Epithelial cell of esophagus (primary cell): ENCODE measurements around the gene TKT.
A peak's percentile ranks its signal among the peaks of the same experiment; 100 is the strongest.

Experiments
- DNase-seq: peaks from one replicate; pipeline ENCODE4 v3.0.0; 2010; ENCODE audit warnings: low read depth
- H3K4me3 ChIP-seq: 2 replicates; pipeline ENCODE4 v1.5.1; 2011; ENCODE audit warnings: mild to moderate bottlenecking, low read length, control low read depth
- TF ChIP-seq, protein P1 (sequence below): IDR thresholded peaks from 2 replicates; pipeline ENCODE4 v1.5.1; 2011; ENCODE audit warnings: low read depth, mild to moderate bottlenecking, low read length, control low read depth, inconsistent platforms; ENCODE audit not compliant: insufficient read depth; ENCODE audit errors: missing control alignments

The TKT gene

DNA sequence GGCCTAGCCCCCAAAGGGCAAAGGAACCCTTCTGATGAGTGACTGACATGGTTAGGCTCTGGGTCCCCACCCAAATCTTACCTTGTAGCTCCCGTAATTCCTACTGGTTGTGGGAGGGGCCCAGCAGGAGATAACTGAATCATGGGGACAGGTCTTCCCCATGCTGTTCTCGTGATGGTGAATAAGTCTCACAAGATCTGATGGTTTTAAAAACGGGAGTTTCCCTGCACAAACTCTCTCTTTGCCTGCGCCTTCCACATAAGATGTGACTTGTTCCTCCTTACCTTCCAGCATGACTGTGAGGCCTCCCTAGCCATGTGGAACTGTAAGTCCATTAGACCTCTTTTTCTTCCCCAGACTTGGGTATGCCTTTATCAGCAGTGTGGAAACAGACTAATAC, 16.9 kb downstream of the TKT start:
- H3K4me3 ChIP-seq, result no peak overlapping the region
- TF ChIP-seq, protein P1, sequence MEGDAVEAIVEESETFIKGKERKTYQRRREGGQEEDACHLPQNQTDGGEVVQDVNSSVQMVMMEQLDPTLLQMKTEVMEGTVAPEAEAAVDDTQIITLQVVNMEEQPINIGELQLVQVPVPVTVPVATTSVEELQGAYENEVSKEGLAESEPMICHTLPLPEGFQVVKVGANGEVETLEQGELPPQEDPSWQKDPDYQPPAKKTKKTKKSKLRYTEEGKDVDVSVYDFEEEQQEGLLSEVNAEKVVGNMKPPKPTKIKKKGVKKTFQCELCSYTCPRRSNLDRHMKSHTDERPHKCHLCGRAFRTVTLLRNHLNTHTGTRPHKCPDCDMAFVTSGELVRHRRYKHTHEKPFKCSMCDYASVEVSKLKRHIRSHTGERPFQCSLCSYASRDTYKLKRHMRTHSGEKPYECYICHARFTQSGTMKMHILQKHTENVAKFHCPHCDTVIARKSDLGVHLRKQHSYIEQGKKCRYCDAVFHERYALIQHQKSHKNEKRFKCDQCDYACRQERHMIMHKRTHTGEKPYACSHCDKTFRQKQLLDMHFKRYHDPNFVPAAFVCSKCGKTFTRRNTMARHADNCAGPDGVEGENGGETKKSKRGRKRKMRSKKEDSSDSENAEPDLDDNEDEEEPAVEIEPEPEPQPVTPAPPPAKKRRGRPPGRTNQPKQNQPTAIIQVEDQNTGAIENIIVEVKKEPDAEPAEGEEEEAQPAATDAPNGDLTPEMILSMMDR, result no peak
- peak; percentile 46 for DNase-seq

DNA sequence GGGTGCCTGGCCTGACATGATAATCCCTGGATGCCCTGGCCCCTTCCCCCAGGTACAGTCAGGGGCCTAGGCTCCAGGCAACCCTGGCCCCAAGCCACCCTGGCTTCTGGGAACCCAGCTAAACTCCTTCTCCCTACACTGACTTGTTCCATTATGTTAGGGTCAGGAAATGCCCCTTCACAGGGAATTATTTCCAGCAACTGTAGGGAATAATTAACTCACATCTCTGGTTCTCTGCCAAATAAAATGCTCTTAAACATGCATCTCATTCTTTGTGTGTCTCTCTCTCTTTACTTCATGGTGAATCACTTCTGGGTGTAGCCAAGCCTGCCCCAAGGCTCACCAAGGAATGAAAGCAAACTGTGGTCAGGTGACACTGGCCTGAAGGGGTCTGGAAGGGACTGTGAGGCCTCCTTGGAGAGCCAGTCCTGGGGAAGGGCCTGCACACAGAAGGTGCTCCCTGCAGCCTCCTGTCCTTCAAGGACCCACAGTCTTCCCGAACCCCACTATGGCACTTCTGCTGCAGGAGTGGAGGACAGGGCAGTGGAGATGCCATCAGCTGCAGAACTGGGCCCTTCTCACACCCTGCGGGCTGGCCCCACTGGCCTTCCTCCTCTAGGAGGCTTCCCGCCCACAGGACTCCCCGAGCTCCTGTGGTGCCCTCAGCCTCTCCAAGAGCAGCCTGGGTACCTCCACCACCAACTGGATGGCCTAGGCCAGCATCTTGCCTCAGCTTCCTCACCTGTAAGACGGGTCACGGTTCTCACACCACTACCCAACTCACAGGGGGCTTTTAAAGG, 17.6 kb downstream of the TKT start:
- TF ChIP-seq, protein P1, result no peak
- peak; percentile 90 for DNase-seq

DNA sequence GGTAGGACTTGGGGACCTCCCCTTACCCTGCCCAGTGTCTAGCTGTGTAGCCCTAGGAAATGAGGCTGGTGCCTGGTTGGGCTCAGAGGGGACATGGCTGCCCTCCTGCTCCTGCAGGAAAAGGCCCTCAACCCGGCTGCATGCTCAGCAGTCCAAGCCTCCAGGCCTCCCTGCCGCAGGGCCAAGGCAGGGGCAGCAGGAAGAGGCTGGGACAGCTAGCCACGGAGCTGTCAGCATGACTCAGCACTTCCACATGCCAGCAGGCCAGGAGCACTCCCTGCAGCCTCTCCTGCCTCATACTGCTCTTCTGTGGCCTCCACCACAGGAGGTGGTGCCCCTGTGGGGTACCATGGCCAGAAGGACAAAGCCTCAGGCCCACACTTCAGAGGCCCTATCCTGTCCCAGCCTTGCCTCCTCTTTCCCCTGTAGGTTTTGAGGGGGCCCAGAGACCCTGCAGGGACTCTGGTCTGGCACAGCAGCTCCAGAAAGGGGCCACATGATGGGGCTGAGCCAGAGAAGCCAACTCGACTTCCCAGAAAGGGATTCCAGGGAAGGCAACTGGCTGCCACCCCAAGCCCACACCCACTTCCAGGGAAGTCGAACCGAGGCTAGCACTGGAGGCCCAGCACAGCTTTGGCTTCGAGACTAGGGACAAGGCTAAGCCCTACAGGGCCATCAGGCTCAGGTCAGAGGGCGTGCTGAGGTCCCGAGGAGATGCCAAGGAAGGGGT, 19.5 kb downstream of the TKT start:
- H3K4me3 ChIP-seq, result no peak overlapping the region
- DNase-seq, result peak; percentile 82
- TF ChIP-seq, protein P1, result no peak

More for the DNA sequence above, 17.6 kb downstream of the TKT start:
- no peak overlapping the region for H3K4me3 ChIP-seq

DNA sequence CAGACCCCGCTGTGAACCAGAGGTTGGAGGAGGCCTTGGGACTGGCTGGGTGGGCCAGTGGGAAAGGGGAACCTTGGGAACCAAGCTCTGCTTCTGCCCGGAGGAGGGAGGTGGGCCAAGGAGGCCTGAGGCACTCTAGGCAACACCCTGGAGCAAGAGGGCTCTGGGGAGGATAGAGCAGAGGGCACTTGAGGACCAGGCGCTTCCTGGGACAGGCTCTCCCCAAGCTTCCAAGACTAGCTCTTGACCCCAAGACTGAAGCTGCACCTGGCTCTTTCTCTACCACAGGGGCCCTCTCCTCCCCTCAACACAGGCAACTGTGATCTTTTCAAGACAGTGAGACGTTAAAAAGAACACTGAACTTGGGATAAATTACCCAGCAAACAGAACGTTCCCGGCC, 20.3 kb downstream of the TKT start:
- TF ChIP-seq, protein P1, result no peak
- DNase-seq, result no peak

DNA sequence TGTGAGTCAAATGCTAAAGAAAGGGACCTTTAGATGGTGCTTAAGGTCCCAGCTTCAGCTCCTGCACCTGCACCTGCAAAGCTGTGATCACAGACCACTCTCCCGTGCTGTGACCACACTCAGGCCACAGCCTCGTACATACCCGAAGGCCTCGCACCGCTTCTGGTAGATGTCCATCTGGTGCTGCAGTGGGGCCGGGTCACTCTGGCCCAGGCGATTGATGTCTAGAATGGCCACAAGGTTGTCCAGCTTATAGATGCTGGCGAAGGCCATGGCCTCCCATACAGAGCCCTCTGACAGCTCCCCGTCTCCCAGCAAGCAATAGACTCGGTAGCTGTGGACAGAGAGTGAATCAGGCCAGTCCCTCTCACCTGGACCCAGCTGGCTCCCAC, 21.0 kb downstream of the TKT start:
- DNase-seq, result no peak
- no peak overlapping the region for H3K4me3 ChIP-seq
- TF ChIP-seq, protein P1, result no peak

More for the DNA sequence above, 20.3 kb downstream of the TKT start:
- H3K4me3 ChIP-seq, result no peak overlapping the region

DNA sequence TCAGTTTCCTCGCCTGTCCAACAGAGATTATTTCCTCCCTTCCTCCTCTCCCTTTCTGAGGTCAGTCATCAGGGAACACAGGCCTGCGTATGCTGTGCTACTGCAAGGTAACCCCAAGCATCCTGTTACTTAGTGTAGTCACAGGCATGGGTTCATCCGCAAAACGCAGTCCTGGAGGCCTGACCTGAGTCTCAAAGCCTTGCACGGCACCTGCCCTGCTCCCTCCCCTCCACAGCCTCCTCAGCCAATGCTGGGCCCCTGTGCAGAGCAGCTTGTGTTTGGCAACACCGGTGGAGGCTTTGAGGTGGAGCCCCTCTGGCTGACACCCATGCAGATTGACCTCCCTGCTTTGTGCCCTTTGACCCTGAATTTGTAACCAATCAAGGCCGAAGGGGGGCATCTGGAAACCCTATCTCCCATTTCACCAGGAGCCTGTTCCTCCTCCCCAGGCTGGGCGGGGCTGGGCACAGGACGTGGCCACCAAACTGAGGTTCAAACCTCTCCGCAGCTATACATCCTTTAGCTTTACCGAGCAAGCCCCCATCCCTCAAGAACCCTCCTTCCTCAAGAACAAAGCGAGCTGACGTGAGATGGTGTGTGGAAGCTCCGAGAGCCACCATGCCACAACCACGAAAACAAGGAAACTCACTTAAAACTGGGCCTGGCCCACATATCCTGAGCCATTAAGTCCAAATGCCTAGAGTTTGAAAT, 21.5 kb downstream of the TKT start:
- DNase-seq, result no peak
- TF ChIP-seq, protein P1, result no peak
- H3K4me3 ChIP-seq, result no peak overlapping the region
